K562 (cell line): ENCODE measurements around the gene SEPTIN1. TPM values are rescaled to one million over a fixed set of nuclear protein-coding genes. Genes with fewer than 3 reads are reported as not detected.

ENCODE experiments used
- ATAC-seq: fragments of 200-7000 bp; cut with Tn5 transposase; 3 replicates; pipeline ENCODE4 v1.9.1; 2020; ENCODE audit warnings: moderate library complexity
- BruUV-seq: library from RNA; stranded (reverse); fragments of 400-500 nt; replicated peaks from 2 replicates; lab custom pipeline; 2021; lab: Mats Ljungman, UMichigan
- CTCF ChIA-PET: fragments of 300-600 bp; formaldehyde crosslinking; extraction: SDS; loops from one replicate; lab custom pipeline; 2021; ENCODE audit warnings: low intra/inter-chr PET ratio; lab: Yijun Ruan, JAX
- POLR2A ChIA-PET: fragments of 300-600, 350-650 bp; sonication (Branson Sonifier 250); formaldehyde crosslinking; extraction: SDS; loops from one replicate; lab custom pipeline; 2021; ENCODE audit warnings: antibody characterized with exemption, inconsistent platforms; lab: Yijun Ruan, JAX
- DNase-seq, 4 experiments: peaks; one replicate each; pipeline versions ENCODE4 v3.0.0 to v3.0.0-alpha.2; 2011 to 2018; ENCODE audit warnings: low spot score in 3 of 4, mixed read lengths in 3 of 4; ENCODE audit errors: extremely low read depth in 1 of 4
- FAIRE-seq: peaks from 2 replicates; lab custom pipeline; 2011; peaks lifted over from hg19 to GRCh38; lab: Jason Lieb, UNC
- H2AFZ ChIP-seq: 2 replicates; pipeline ENCODE4 v1.6.0; 2011; ENCODE audit warnings: low read depth, low read length, control low read depth, inconsistent platforms
- H3K27ac ChIP-seq: fragments of 200-600 bp; 3 replicates; pipeline ENCODE4 v1.8.0; 2011; ENCODE audit warnings: low read depth, mild to moderate bottlenecking, control low read depth, inconsistent platforms, low read length, moderate library complexity, mixed read lengths; ENCODE audit errors: extremely low read depth
- H3K27me3 ChIP-seq, 2 experiments: fragments of 300-600 bp in 1 of 2; 2 replicates in 1 of 2; 3 replicates in 1 of 2; pipeline versions ENCODE4 v1.6.0 to v1.8.0; 2011; ENCODE audit warnings: inconsistent platforms in 2 of 2, low read length in 2 of 2, mild to moderate bottlenecking in 1 of 2, mixed read lengths in 1 of 2, moderate library complexity in 1 of 2; ENCODE audit not compliant: control insufficient read depth in 2 of 2, insufficient read depth in 2 of 2
- H3K36me3 ChIP-seq: fragments of 300-600 bp; 3 replicates; pipeline ENCODE4 v1.8.0; 2011; ENCODE audit warnings: mild to moderate bottlenecking, low read length, inconsistent platforms; ENCODE audit not compliant: control insufficient read depth, insufficient read depth
- H3K4me1 ChIP-seq, 2 experiments: fragments of 200-600 bp in 1 of 2; replicated peaks in 1 of 2; 2 replicates in 1 of 2; 3 replicates in 1 of 2; pipeline versions ENCODE4 v1.5.1 to v1.8.0; 2011; ENCODE audit warnings: inconsistent platforms in 2 of 2, low read length in 2 of 2, mild to moderate bottlenecking in 1 of 2, mixed read lengths in 1 of 2, moderate library complexity in 1 of 2; ENCODE audit not compliant: control insufficient read depth in 2 of 2, insufficient read depth in 2 of 2
- H3K4me2 ChIP-seq: 2 replicates; pipeline ENCODE4 v1.6.1; 2011; ENCODE audit warnings: low read length, control low read depth, inconsistent platforms, mixed read lengths; ENCODE audit not compliant: insufficient read depth
- H3K4me3 ChIP-seq: fragments of 200-600 bp; sonication (generic), shearing (Covaris generic); 2 replicates; pipeline ENCODE4 v1.5.1; 2016; ENCODE audit warnings: control low read depth, inconsistent platforms
- H3K79me2 ChIP-seq: fragments of 200-600 bp; 3 replicates; pipeline ENCODE4 v1.8.0; 2011; ENCODE audit warnings: low read length, inconsistent platforms; ENCODE audit not compliant: control insufficient read depth, insufficient read depth
- H3K9ac ChIP-seq, 2 experiments: 2 replicates each; pipeline versions ENCODE4 v1.6.0 to v1.6.1; 2011; ENCODE audit warnings: low read depth in 2 of 2, low read length in 2 of 2, control low read depth in 1 of 2, inconsistent platforms in 1 of 2, mild to moderate bottlenecking in 1 of 2, mixed read lengths in 1 of 2; ENCODE audit not compliant: insufficient read depth in 1 of 2
- H3K9me1 ChIP-seq: one replicate; pipeline ENCODE4 v1.6.0; 2011; ENCODE audit warnings: inconsistent platforms, mild to moderate bottlenecking, low read length, moderate library complexity; ENCODE audit not compliant: control insufficient read depth, insufficient read depth
- H3K9me3 ChIP-seq: replicated peaks from 2 replicates; pipeline ENCODE4 v1.5.1; 2011; ENCODE audit warnings: low read depth, low read length, inconsistent platforms; ENCODE audit not compliant: control insufficient read depth, insufficient read depth
- H4K20me1 ChIP-seq: replicated peaks from 2 replicates; pipeline ENCODE4 v1.6.1; 2011; ENCODE audit warnings: low read length, inconsistent platforms, mixed read lengths; ENCODE audit not compliant: control insufficient read depth, insufficient read depth
- CEBPB ChIP-seq: fragments of 450-650 bp; IDR thresholded peaks from 2 replicates; pipeline ENCODE4 v1.6.1; 2016; ENCODE audit warnings: missing genetic modification characterization, missing compliant biosample characterization
- CEBPG ChIP-seq, 3 experiments: fragments of 200-800 bp in 1 of 3; sonication (Bioruptor generic) in 1 of 3; sonication (generic) in 1 of 3; formaldehyde crosslinking in 1 of 3; IDR thresholded peaks in 2 of 3; conservative IDR thresholded peaks in 1 of 3; 2 replicates each; pipeline versions ENCODE4 v1.6.1 to v1.8.0; 2016 to 2022; ENCODE audit warnings: missing compliant biosample characterization in 2 of 3, missing genetic modification characterization in 2 of 3, mild to moderate bottlenecking in 1 of 3, missing genetic modification reagents in 1 of 3
- KAT7 ChIP-seq: sonication (generic); formaldehyde crosslinking; IDR thresholded peaks from 2 replicates; pipeline ENCODE4 v1.8.0; 2022; ENCODE audit warnings: missing genetic modification reagents, mild to moderate bottlenecking, borderline replicate concordance
- MXI1 ChIP-seq: IDR thresholded peaks from 2 replicates; pipeline ENCODE4 v1.6.1; 2011; ENCODE audit warnings: low read depth, mild to moderate bottlenecking, improper control_type of control experiment, low read length
- NCOA6 ChIP-seq: fragments of 450-650 bp; IDR thresholded peaks from 2 replicates; pipeline ENCODE4 v1.6.1; 2017; ENCODE audit warnings: mild to moderate bottlenecking
- TAF15 ChIP-seq: fragments of 200-400 bp; formaldehyde crosslinking; IDR thresholded peaks from 2 replicates; pipeline ENCODE4 v1.6.1; 2017; ENCODE audit warnings: mild to moderate bottlenecking, low read depth, low read length, moderate library complexity
- ZC3H8 ChIP-seq: fragments of 450-650 bp; IDR thresholded peaks from 2 replicates; pipeline ENCODE4 v1.6.1; 2017
- ZNF174 ChIP-seq: fragments of 250-450 bp; sonication (Bioruptor Pico); IDR thresholded peaks from 2 replicates; pipeline ENCODE4 v1.4.0; 2020; ENCODE audit warnings: mild to moderate bottlenecking
- ZNF224 ChIP-seq: sonication (generic); formaldehyde crosslinking; IDR thresholded peaks from 2 replicates; pipeline ENCODE4 v1.8.0; 2022; ENCODE audit warnings: mild to moderate bottlenecking, missing genetic modification reagents
- ZNF354B ChIP-seq: fragments of 250-450 bp; sonication (Bioruptor Pico); IDR thresholded peaks from 2 replicates; pipeline ENCODE4 v1.4.0; 2020
- ZNF764 ChIP-seq: fragments of 250-450 bp; sonication (Bioruptor Pico); IDR thresholded peaks from 2 replicates; pipeline ENCODE4 v1.4.0; 2020; ENCODE audit warnings: low read depth, mild to moderate bottlenecking, moderate library complexity
- WGBS: fragments of 100-300 bp; shearing (Covaris generic); methylation state at CpG from one replicate; pipeline ENCODE4 v1.1.6; 2016; ENCODE audit warnings: low coverage, mixed read lengths; ENCODE audit not compliant: insufficient coverage; ENCODE audit errors: missing lambda C conversion rate; 5-methylcytosine and 5-hydroxymethylcytosine counted together
- in situ Hi-C: fragments of 300-500 bp; cut with MboI; formaldehyde crosslinking; loops from 4 replicates; pipeline ENCODE4 v1.15.0; 2018; ENCODE audit warnings: inconsistent platforms, mixed read lengths
- intact Hi-C: fragments of 100-400 bp; cut with micrococcal nuclease; formaldehyde crosslinking; loops from 2 replicates; pipeline ENCODE4 v1.14.2; 2022
- polyA plus RNA-seq, 8 experiments: library from polyadenylated mRNA; depleted of rRNA in 4 of 8; stranded (reverse) in 5 of 8; unstranded in 3 of 8; fragments of >200 nt; fragmentation: Nextera tagmentation in 2 of 8; fragmentation: Illumina TruSeq in 1 of 8; extraction: Ambion mirVana in 2 of 8; extraction: Trizol in 1 of 8; gene quantifications; 2 replicates each; pipeline versions ENCODE4 v1.2.1 to v1.2.3, GENCODE V29; 2011 to 2014; ENCODE audit warnings: inconsistent platforms in 1 of 8, missing spikeins in 1 of 8
- total RNA-seq, 7 experiments: library from RNA; depleted of rRNA in 6 of 7; stranded (reverse); fragments of >200 nt in 6 of 7; fragmentation: Illumina TruSeq in 2 of 7; extraction: Trizol in 2 of 7; gene quantifications; 2 replicates each; pipeline versions ENCODE4 v1.2.1 to v1.2.3, GENCODE V29; 2011 to 2021; ENCODE audit warnings: low replicate concordance in 1 of 7
- TF ChIP-seq, protein P1 (sequence below), 2 experiments: fragments of 450-650 bp; IDR thresholded peaks; 2 replicates each; pipeline ENCODE4 v1.6.1; 2016

SEPTIN1 gene
- total and polyA plus RNA-seq, 9 of the 15 experiments (the other 6 are each of a cell fraction or from before 2014, with no cell fraction given), result 0.23 to 5.6 (median 1.7) TPM; not detected in 1

DNA sequence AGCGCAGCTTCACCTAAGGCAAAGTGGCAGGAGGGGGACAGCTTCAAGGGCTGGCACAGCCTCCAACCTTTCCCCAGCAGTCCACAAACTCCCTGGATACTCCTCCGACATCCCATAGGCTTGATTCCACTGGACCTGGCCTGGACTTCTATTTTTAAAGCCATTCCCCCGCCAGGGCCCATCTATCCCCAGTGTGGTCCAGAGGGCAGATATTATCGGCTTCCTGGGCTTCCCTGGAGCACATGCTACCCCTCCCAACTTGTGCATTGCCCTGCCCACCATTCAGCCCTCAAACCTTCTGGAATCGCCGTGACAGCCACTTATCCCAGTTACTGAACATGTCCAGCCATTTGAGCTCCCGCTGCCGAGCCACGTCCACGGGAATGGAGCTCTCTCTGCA, 17.2 kb downstream of the SEPTIN1 start:
- FAIRE-seq (no peak), ATAC-seq (no peak), DNase-seq (no peak)
- Histone ChIP-seq H3K36me3 (peaks cover 61% of the 10 kb centered on the region), H3K79me2 (peaks cover 69% of the 10 kb centered on the region), H3K27ac (no peak overlapping the region), H3K4me1 (peaks cover 10 to 25% of the 10 kb centered on the region in 2 experiments; a peak in 4 of 5 replicates), H3K9me1 (peaks cover 6% of the 10 kb centered on the region), H3K27me3 (no peaks in the 10 kb centered on the region), H3K9ac (peak overlapping the region in 1 of 2 experiments; percentile 38; a peak in 2 of 4 replicates), H4K20me1 (peaks cover 23% of the 10 kb centered on the region), H3K9me3 (no peaks in the 10 kb centered on the region), H3K4me3 (no peak overlapping the region), H2AFZ (no peak overlapping the region), H3K4me2 (no peak overlapping the region)
- ChIA-PET CTCF (no interaction called here), POLR2A (interaction anchor here (0.6 to 1.8 kb wide), 5 partner anchors 11 to 329 kb away, joined by 3 to 15 read pairs (median 3); partner anchors contain the start of gene CD2BP2)
- WGBS, result 95% methylated on average over 9 of the region's 10 CpGs
- no peak for TF ChIP-seq TAF15
- TF ChIP-seq ZC3H8, result no peak
- TF ChIP-seq ZNF174 (CRISPR knock-in tag), result no peak
- no peak for TF ChIP-seq NCOA6
- no peak for TF ChIP-seq ZNF764
- TF ChIP-seq CEBPB, result no peak
- no peak for TF ChIP-seq MXI1
- TF ChIP-seq KAT7 (CRISPR knock-in tag), result no peak
- no peak for TF ChIP-seq CEBPG (CRISPR knock-in tag; IDR thresholded peaks at IDR 0.05)
- TF ChIP-seq CEBPG (tag; conservative IDR thresholded peaks at IDR 0.05 in 1 of 2, IDR thresholded peaks at IDR 0.05 in 1 of 2), result no peak
- TF ChIP-seq ZNF224, result no peak
- TF ChIP-seq ZNF354B, result no peak
- TF ChIP-seq, protein P1, sequence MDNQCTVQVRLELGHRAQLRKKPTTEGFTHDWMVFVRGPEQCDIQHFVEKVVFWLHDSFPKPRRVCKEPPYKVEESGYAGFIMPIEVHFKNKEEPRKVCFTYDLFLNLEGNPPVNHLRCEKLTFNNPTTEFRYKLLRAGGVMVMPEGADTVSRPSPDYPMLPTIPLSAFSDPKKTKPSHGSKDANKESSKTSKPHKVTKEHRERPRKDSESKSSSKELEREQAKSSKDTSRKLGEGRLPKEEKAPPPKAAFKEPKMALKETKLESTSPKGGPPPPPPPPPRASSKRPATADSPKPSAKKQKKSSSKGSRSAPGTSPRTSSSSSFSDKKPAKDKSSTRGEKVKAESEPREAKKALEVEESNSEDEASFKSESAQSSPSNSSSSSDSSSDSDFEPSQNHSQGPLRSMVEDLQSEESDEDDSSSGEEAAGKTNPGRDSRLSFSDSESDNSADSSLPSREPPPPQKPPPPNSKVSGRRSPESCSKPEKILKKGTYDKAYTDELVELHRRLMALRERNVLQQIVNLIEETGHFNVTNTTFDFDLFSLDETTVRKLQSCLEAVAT (IDR thresholded peaks at IDR 0.05), result no peak
- intact Hi-C loops (no loop called here), in situ Hi-C loops (loop anchor here (25.0 kb wide), 1 partner anchor 903 kb away; the partner anchor contains the start of genes BOLA2, SLX1B and SULT1A4)
- no TSS peak for BruUV-seq
